Mesothelial cell of epicardium (in vitro differentiated cells): ENCODE measurements around the gene DAAM2. TPM values are rescaled to one million over a fixed set of nuclear protein-coding genes. Genes with fewer than 3 reads are reported as not detected.

Experiments used
- DNase-seq, 2 experiments: peaks; one replicate each; pipeline ENCODE4 v3.0.0; 2021; ENCODE audit warnings: low spot score in 2 of 2; ENCODE audit not compliant: unreplicated experiment in 2 of 2
- H3K27ac Mint-ChIP-seq: 2 replicates; pipeline ENCODE4 v1.8.0; 2021; ENCODE audit warnings: mixed read lengths
- H3K27me3 Mint-ChIP-seq: 2 replicates; pipeline ENCODE4 v1.8.0; 2021; ENCODE audit warnings: low read depth, mixed read lengths
- H3K36me3 Mint-ChIP-seq: 2 replicates; pipeline ENCODE4 v1.8.0; 2021; ENCODE audit warnings: mixed read lengths
- H3K4me1 Mint-ChIP-seq: 2 replicates; pipeline ENCODE4 v1.8.0; 2021; ENCODE audit warnings: mixed read lengths
- H3K4me3 Mint-ChIP-seq: 2 replicates; pipeline ENCODE4 v1.8.0; 2021; ENCODE audit warnings: mild to moderate bottlenecking, moderate library complexity, mixed read lengths
- H3K9me3 Mint-ChIP-seq: 2 replicates; pipeline ENCODE4 v1.8.0; 2021; ENCODE audit warnings: mixed read lengths
- total RNA-seq: library from RNA; stranded (reverse); gene quantifications from 3 replicates; pipeline ENCODE4 v1.2.1, GENCODE V29; 2021
- TF ChIP-seq, protein P1 (sequence below): fragments of 200-600 bp; sonication (generic); IDR thresholded peaks from one replicate; pipeline ENCODE4 v1.5.0; 2021; ENCODE audit warnings: antibody characterized with exemption; ENCODE audit not compliant: unreplicated experiment

Gene DAAM2
- total RNA-seq, 1 donor from 2014 or later, result 13.7 TPM

GRCh38 chr6:39910744-39911143 lies 118.6 kb downstream of the DAAM2 start:
- Mint-ChIP-seq H3K27ac (no peak overlapping the region), H3K4me1 (no peaks in the 10 kb centered on the region), H3K9me3 (no peaks in the 10 kb centered on the region), H3K36me3 (no peaks in the 10 kb centered on the region), H3K4me3 (no peak overlapping the region), H3K27me3 (no peaks in the 10 kb centered on the region)
- TF ChIP-seq, protein P1, sequence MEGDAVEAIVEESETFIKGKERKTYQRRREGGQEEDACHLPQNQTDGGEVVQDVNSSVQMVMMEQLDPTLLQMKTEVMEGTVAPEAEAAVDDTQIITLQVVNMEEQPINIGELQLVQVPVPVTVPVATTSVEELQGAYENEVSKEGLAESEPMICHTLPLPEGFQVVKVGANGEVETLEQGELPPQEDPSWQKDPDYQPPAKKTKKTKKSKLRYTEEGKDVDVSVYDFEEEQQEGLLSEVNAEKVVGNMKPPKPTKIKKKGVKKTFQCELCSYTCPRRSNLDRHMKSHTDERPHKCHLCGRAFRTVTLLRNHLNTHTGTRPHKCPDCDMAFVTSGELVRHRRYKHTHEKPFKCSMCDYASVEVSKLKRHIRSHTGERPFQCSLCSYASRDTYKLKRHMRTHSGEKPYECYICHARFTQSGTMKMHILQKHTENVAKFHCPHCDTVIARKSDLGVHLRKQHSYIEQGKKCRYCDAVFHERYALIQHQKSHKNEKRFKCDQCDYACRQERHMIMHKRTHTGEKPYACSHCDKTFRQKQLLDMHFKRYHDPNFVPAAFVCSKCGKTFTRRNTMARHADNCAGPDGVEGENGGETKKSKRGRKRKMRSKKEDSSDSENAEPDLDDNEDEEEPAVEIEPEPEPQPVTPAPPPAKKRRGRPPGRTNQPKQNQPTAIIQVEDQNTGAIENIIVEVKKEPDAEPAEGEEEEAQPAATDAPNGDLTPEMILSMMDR, result no peak
- no peak for DNase-seq

GRCh38 chr6:39911513-39912125 lies 119.4 kb downstream of the DAAM2 start:
- Mint-ChIP-seq H3K4me1 (no peaks in the 10 kb centered on the region), H3K9me3 (no peaks in the 10 kb centered on the region), H3K36me3 (no peaks in the 10 kb centered on the region), H3K4me3 (no peak overlapping the region), H3K27me3 (no peaks in the 10 kb centered on the region), H3K27ac (no peak overlapping the region)
- TF ChIP-seq, protein P1, result no peak
- no peak for DNase-seq

DNA sequence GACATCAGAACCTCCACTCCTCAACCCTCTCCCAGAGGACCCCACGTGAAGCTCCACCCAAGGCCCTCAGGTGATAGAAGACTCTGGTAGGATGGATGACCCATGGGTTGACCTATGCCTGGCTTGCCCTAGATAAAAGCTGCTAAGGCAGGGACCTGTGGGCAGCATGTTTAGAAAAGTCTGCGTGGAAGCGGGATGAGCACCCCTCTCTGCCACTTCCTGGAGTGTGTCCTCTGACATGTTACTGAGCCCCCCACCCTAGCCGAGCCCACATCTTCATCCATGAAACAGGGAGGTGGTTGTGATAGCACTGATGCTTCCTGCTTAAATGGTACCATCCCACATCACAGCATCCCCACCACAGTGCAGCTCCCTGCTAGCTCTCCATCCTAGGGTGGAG lies 120.3 kb downstream of the DAAM2 start:
- DNase-seq, result no peak
- Mint-ChIP-seq H3K4me3 (no peak overlapping the region), H3K27ac (no peak overlapping the region), H3K9me3 (no peaks in the 10 kb centered on the region), H3K4me1 (no peaks in the 10 kb centered on the region), H3K36me3 (no peaks in the 10 kb centered on the region), H3K27me3 (no peaks in the 10 kb centered on the region)
- TF ChIP-seq, protein P1, result no peak

DNA sequence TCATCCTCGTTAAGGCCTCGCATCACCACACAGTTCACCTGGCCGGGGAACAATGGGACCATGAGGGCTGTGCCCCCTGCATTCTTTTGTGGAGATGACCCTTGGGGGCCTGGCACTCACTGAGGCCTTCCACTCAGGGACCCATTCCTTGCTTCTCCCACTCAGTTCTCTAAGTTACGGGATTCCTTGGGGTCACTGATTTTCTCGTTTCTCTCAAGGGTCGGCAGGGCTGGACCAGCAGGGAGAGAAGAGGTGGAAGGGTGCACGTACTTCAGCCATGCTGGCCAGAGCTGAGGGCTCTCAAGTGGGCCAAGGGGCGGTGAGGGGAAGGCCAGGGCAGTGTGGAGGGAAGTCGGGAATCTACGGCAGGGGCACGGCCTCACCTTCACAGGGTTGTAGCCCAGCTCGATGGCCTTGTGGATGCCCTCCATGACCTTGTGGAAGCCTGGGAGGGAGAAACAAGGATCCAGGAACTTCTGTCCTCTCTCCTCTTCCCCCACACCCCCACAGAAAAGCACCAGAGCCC lies 121.3 kb downstream of the DAAM2 start:
- no peak overlapping the region for H3K4me3 Mint-ChIP-seq
- no peaks in the 10 kb centered on the region for H3K4me1 Mint-ChIP-seq
- no peaks in the 10 kb centered on the region for H3K27me3 Mint-ChIP-seq
- no peaks in the 10 kb centered on the region for H3K36me3 Mint-ChIP-seq
- H3K27ac Mint-ChIP-seq, result no peak overlapping the region
- H3K9me3 Mint-ChIP-seq, result no peaks in the 10 kb centered on the region
- TF ChIP-seq, protein P1, result no peak
- no peak for DNase-seq

DNA sequence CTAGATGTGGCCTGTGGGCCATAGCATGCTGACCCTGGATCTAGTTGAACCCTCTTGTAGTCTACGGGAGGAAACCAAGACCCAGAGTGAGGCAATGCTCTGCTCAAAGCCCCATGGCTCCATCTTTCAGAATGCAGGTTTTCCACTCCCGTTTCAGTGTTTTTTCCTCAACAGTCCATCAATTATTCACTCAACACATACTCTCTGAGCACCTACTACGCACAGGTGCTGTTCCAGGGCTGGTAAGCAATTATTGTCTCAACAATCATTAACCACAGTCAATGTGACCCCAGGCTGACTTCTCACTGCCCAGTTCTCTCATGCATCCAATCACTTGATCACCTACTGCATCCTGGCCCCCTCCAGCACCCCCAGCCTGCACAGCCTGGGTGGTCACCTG lies 122.1 kb downstream of the DAAM2 start:
- H3K9me3 Mint-ChIP-seq, result no peaks in the 10 kb centered on the region
- TF ChIP-seq, protein P1, result no peak
- H3K27ac Mint-ChIP-seq, result no peak overlapping the region
- H3K36me3 Mint-ChIP-seq, result no peaks in the 10 kb centered on the region
- H3K27me3 Mint-ChIP-seq, result no peaks in the 10 kb centered on the region
- H3K4me3 Mint-ChIP-seq, result no peak overlapping the region
- H3K4me1 Mint-ChIP-seq, result no peaks in the 10 kb centered on the region
- DNase-seq, result no peak

- TF ChIP-seq, protein P1, result no peak
- Mint-ChIP-seq H3K4me1 (no peaks in the 10 kb centered on the region), H3K27me3 (no peaks in the 10 kb centered on the region), H3K9me3 (peaks cover 3% of the 10 kb centered on the region), H3K4me3 (no peak overlapping the region), H3K27ac (no peak overlapping the region), H3K36me3 (no peaks in the 10 kb centered on the region)
- no peak for DNase-seq
Observed at GRCh38 chr6:39915866-39916265, 123.7 kb downstream of the DAAM2 start.
